ENCODE data around the gene ECHS1. TPM values are rescaled to one million over a fixed set of nuclear protein-coding genes. Genes with fewer than 3 reads are reported as not detected.

ECHS1 gene
- total and polyA plus RNA-seq, 10 of the 15 experiments (the other 5 are each of a cell fraction or from before 2014, with no cell fraction given): 32.7 to 164 (median 62.4) TPM

- POLR2A ChIA-PET: no interaction called here
- H4K20me1 ChIP-seq (ENCODE audit: control insufficient read depth, insufficient read depth): no peaks in the 10 kb centered on the region
- ATAC-seq: no peak
- BruUV-seq (replicated peaks): no TSS peak
- CTCF ChIA-PET: interaction anchor here (2.8 kb wide), 1 partner anchor 16 kb away, joined by 14 read pairs; no protein-coding TSS in a partner anchor
- no peak for DNase-seq (ENCODE audit: low read depth, low spot score)
- H2AFZ ChIP-seq (ENCODE audit: control insufficient read depth, low read depth, low read length): no peak overlapping the region
- H3K4me3 ChIP-seq: no peak overlapping the region
- WGBS (ENCODE audit: insufficient coverage, insufficient replicate concordance, low lambda C conversion rate, missing lambda C conversion rate): 76% methylated on average over 4 of the region's 4 CpGs
- 0 out of 2 replicates have a peak, but pooled peaks cover 4% of the 10 kb centered on the region for H3K4me1 ChIP-seq (ENCODE audit: control insufficient read depth, insufficient read depth, low read length)
- peaks cover 0 to 4% of the 10 kb centered on the region in 2 experiments; a peak in 3 of 4 replicates for H3K36me3 ChIP-seq (ENCODE audit: control insufficient read depth in 2 of 2, insufficient read depth in 2 of 2, low read length in 1 of 2)
- H3K27ac ChIP-seq (ENCODE audit: control insufficient read depth, insufficient read depth): no peak overlapping the region
- no peak for FAIRE-seq
- H3K9ac ChIP-seq (ENCODE audit: control insufficient read depth, insufficient read depth, low read length): no peak overlapping the region
- RAD21 ChIA-PET (ENCODE audit: unreplicated experiment): no interaction called here
- TF ChIP-seq TCF12 (IDR thresholded peaks at IDR 0.05; ENCODE audit: low read depth, low read length) (no peak), TCF3 (IDR thresholded peaks at IDR 0.05; ENCODE audit: borderline replicate concordance, insufficient read depth, low read depth, low read length) (no peak)
- SMC1A ChIA-PET (ENCODE audit: uncharacterized antibody, unreplicated experiment): no interaction called here
- in situ Hi-C loops (cut with MboI) (no loop called here), intact Hi-C loops (cut with micrococcal nuclease; ENCODE audit: unreplicated experiment) (no loop called here)
- no peaks in the 10 kb centered on the region for H3K27me3 ChIP-seq (replicated peaks in 1 of 2; ENCODE audit: control insufficient read depth in 2 of 2, insufficient read depth in 2 of 2, low read length in 1 of 2)
- no peak overlapping the region for H3K4me2 ChIP-seq (ENCODE audit: control insufficient read depth, insufficient read depth)
- peaks cover 6% of the 10 kb centered on the region for H3K79me2 ChIP-seq (ENCODE audit: control insufficient read depth, insufficient read depth, low read length)
- no peaks in the 10 kb centered on the region for H3K9me3 ChIP-seq (replicated peaks; ENCODE audit: control insufficient read depth, insufficient read depth, low read length)
Measured at GRCh38 chr10:133313192-133313591, 60.0 kb downstream of the ECHS1 start.

GRCh38 chr10:133312769-133313145, 60.4 kb downstream of the ECHS1 start:
- 88% methylated on average over 9 of the region's 9 CpGs for WGBS (ENCODE audit: insufficient coverage, insufficient replicate concordance, low lambda C conversion rate, missing lambda C conversion rate)
- H4K20me1 ChIP-seq (ENCODE audit: control insufficient read depth, insufficient read depth): no peaks in the 10 kb centered on the region
- BruUV-seq (replicated peaks): no TSS peak
- H3K79me2 ChIP-seq (ENCODE audit: control insufficient read depth, insufficient read depth, low read length): peaks cover 10% of the 10 kb centered on the region
- no peak overlapping the region for H3K9ac ChIP-seq (ENCODE audit: control insufficient read depth, insufficient read depth, low read length)
- ChIA-PET RAD21 (ENCODE audit: unreplicated experiment) (no interaction called here), SMC1A (ENCODE audit: uncharacterized antibody, unreplicated experiment) (no interaction called here), CTCF (no interaction called here), POLR2A (no interaction called here)
- DNase-seq (ENCODE audit: low read depth, low spot score) (no peak), ATAC-seq (no peak), FAIRE-seq (no peak)
- H2AFZ ChIP-seq (ENCODE audit: control insufficient read depth, low read depth, low read length): no peak overlapping the region
- H3K4me1 ChIP-seq (ENCODE audit: control insufficient read depth, insufficient read depth, low read length): 0 out of 2 replicates have a peak, but pooled peaks cover 4% of the 10 kb centered on the region
- H3K27ac ChIP-seq (ENCODE audit: control insufficient read depth, insufficient read depth): no peak overlapping the region
- H3K27me3 ChIP-seq (replicated peaks in 1 of 2; ENCODE audit: control insufficient read depth in 2 of 2, insufficient read depth in 2 of 2, low read length in 1 of 2): no peaks in the 10 kb centered on the region
- intact Hi-C loops (cut with micrococcal nuclease; ENCODE audit: unreplicated experiment): no loop called here
- no peaks in the 10 kb centered on the region for H3K9me3 ChIP-seq (replicated peaks; ENCODE audit: control insufficient read depth, insufficient read depth, low read length)
- in situ Hi-C loops (cut with MboI): no loop called here
- no peak overlapping the region for H3K4me2 ChIP-seq (ENCODE audit: control insufficient read depth, insufficient read depth)
- peaks cover 0 to 4% of the 10 kb centered on the region in 2 experiments; a peak in 3 of 4 replicates for H3K36me3 ChIP-seq (ENCODE audit: control insufficient read depth in 2 of 2, insufficient read depth in 2 of 2, low read length in 1 of 2)
- H3K4me3 ChIP-seq: no peak overlapping the region
- TF ChIP-seq NR2C2 (IDR thresholded peaks at IDR 0.05; ENCODE audit: borderline replicate concordance, control insufficient read depth, insufficient read length, low read depth) (no peak), ELK1 (IDR thresholded peaks at IDR 0.05; ENCODE audit: low read depth, low read length) (no peak), BCL11A (IDR thresholded peaks at IDR 0.05; ENCODE audit: low read depth, low read length) (no peak), ZNF687 (IDR thresholded peaks at IDR 0.05) (no peak)
- TF ChIP-seq, protein P1, sequence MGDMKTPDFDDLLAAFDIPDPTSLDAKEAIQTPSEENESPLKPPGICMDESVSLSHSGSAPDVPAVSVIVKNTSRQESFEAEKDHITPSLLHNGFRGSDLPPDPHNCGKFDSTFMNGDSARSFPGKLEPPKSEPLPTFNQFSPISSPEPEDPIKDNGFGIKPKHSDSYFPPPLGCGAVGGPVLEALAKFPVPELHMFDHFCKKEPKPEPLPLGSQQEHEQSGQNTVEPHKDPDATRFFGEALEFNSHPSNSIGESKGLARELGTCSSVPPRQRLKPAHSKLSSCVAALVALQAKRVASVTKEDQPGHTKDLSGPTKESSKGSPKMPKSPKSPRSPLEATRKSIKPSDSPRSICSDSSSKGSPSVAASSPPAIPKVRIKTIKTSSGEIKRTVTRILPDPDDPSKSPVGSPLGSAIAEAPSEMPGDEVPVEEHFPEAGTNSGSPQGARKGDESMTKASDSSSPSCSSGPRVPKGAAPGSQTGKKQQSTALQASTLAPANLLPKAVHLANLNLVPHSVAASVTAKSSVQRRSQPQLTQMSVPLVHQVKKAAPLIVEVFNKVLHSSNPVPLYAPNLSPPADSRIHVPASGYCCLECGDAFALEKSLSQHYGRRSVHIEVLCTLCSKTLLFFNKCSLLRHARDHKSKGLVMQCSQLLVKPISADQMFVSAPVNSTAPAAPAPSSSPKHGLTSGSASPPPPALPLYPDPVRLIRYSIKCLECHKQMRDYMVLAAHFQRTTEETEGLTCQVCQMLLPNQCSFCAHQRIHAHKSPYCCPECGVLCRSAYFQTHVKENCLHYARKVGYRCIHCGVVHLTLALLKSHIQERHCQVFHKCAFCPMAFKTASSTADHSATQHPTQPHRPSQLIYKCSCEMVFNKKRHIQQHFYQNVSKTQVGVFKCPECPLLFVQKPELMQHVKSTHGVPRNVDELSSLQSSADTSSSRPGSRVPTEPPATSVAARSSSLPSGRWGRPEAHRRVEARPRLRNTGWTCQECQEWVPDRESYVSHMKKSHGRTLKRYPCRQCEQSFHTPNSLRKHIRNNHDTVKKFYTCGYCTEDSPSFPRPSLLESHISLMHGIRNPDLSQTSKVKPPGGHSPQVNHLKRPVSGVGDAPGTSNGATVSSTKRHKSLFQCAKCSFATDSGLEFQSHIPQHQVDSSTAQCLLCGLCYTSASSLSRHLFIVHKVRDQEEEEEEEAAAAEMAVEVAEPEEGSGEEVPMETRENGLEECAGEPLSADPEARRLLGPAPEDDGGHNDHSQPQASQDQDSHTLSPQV (IDR thresholded peaks at IDR 0.05): no peak

All from GM12878 (cell line).